ENCODE measurements around the gene LSM5.

LSM5 gene

DNA sequence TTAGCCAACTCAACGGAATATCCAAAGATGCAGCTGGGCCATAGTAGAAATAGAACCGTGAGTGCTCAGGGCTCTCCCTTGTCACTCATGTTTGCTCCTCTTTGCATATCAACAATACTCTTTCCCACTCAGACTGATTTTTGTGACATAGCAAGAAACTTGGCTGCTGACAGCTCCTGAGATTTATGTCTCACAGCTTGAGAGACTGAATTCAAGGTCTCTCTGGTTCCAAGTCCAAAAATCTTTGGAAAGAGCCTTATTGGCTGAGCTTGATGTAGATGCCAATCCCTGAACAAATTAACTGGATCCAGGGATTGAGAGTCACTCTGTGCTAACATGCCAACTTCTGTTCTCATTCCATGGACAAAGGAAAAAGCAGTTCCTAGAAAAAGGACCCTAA, 30.4 kb downstream of the LSM5 start:
- DNase-seq, result no peak

DNA sequence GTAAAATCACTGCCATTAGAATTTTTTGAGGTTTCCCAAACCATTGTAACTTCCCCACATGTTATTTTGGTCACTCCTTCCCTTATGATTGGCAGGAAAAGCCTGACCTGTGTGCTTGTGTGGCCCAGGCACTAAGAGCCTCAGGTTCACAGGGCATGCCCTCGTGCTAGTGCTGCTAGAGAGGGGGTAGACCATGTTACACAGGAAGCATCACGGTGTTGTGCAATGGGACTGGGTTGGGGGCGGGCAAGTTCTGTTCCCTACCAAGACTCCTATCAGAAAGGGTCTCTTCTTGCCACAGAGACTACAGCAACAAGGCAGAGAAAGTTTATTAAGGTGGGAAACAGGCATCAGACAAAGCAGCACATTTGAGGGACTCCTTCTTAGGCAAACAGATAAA, 32.2 kb downstream of the LSM5 start:
- no peak for DNase-seq

DNA sequence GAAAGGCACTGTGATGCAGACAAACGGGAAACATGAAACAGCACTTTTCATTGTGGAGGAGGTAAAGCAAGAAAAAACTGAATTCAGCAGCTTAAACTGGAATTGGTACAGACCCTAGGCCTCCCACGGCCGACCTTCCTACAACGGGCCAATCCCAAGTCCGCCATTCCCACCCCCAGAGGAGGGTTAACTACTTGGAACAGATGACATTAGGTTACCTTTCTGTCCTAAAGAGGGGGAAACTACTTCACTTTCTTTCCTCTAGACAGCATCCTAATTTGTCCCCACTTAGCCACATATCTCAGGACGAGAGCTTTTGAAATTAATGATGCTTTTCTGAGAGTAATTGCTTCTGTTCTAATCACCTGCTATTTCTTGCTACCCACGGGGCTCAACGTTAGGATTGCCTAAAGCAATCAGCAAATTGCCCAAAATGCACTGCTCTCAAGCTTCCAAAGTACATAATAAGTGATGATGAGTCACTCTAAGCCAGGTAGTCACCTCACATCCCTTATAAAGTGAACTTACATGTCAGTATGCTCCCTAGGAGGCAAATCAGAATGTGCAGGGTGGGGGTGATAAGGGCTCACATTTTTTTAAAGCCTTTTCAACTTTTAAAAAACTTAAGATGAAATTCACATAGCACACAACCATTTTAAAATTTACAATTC, 36.7 kb downstream of the LSM5 start:
- no peak for DNase-seq

DNA sequence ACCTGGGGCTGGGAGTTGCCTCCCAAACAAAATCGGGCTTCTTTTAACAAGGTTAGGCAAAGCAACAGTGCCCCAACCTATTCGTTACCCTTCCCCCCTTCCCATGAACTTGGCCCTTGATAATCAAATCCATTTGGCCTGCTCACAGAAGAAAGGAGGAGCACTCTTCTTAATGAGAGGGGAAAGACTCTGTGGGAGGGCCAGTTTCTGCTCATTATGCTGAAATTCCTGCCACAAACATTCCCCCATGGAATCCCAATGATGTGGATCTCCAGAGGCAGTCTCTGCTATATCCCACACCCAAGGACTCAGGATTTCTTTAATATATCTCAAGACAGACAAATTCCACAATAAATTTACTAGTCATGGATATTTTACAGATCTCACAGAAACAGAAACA, 43.0 kb downstream of the LSM5 start:
- no peak for DNase-seq

DNA sequence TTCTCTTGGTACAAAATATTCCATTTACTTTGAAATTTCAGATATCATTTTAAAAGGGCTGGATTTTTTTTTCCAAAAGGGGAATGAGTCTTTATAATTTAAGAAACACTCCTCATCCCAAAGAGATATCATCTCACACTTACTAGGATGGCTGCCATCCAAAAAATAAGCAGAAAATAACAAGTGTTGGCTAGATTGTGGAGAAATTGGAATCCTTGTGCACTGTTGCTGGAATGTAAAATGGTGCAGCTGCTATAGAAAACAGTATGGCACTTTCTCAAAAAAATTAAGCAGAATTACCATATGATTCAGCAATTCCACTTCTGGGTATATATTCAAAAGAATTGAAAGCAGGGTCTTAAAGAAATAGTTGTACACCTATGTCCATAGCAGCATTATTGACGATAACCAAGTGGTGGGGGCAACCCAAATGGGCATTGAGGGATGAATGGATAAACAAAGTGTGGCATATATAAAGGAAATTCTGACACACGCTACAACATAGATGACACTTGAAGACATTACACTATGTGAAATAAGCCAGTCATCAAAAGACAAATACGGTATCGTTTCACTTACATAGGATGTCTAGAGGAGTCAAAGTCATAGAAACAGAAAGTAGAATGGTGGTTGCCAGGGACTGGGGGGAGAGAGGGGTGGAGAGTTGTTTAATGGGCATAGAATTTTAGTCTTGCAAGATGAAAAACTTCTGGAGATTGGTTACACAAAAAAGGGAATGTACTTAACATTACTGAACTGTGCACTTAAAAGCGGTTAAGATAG, 53.8 kb downstream of the LSM5 start:
- DNase-seq, result no peak

Data from activated CD4-positive, alpha-beta T cell treated with anti-CD3 and anti-CD28 coated beads, Interleukin-2, amount 50 U/mL, for 48 hours (primary cell).